Measurements from ENCODE around the gene SCN4A.
"Not testable (repeated sequence)": the region's sequence is repeated elsewhere in the genome, so short reads cannot be mapped to it uniquely, and the experiment has no call there.

Gene SCN4A

GRCh38 chr17:63915753-63916152 lies 57.0 kb downstream of the SCN4A start:
- DNase-seq (ENCODE audit: low read depth) = not testable (repeated sequence)

- DNase-seq (ENCODE audit: low read depth) = no peak
Observed at GRCh38 chr17:63914471-63914870, 58.2 kb downstream of the SCN4A start.

- no peak for DNase-seq (ENCODE audit: low read depth)
Observed at GRCh38 chr17:63911657-63912100, 61.0 kb downstream of the SCN4A start.

GRCh38 chr17:63911041-63911635 lies 61.6 kb downstream of the SCN4A start, which contains the start of gene CSHL1:
TSS of gene CSHL1 (minus strand) at chr17:63911258. CDS start at chr17:63911196, 62 bp downstream.
- DNase-seq (ENCODE audit: low read depth) = no peak

- no peak for DNase-seq (ENCODE audit: low read depth)
Observed at GRCh38 chr17:63910096-63910495, 62.6 kb downstream of the SCN4A start.

- not testable (repeated sequence) for DNase-seq (ENCODE audit: low read depth)
Observed at GRCh38 chr17:63909586-63909985, 63.1 kb downstream of the SCN4A start.

GRCh38 chr17:63907161-63907778 lies 65.4 kb downstream of the SCN4A start:
- not testable (repeated sequence) for DNase-seq (ENCODE audit: low read depth)

- DNase-seq (ENCODE audit: low read depth) = not testable (repeated sequence)
Observed at GRCh38 chr17:63904796-63905195, 67.9 kb downstream of the SCN4A start.

- DNase-seq (ENCODE audit: low read depth) = not testable (repeated sequence)
Observed at GRCh38 chr17:63903787-63904201, 68.9 kb downstream of the SCN4A start.

GRCh38 chr17:63901971-63902370 lies 70.7 kb downstream of the SCN4A start:
- DNase-seq (ENCODE audit: low read depth) = not testable (repeated sequence)

GRCh38 chr17:63898899-63899798 lies 73.6 kb downstream of the SCN4A start:
- DNase-seq (ENCODE audit: low read depth) = not testable (repeated sequence)

- DNase-seq (ENCODE audit: low read depth) = not testable (repeated sequence)
Observed at GRCh38 chr17:63896524-63897354, 76.0 kb downstream of the SCN4A start, which contains the start of gene CSH1. TSS of gene CSH1 (minus strand) at chr17:63896574. CDS start at chr17:63896511, 63 bp downstream.

- DNase-seq (ENCODE audit: low read depth) = not testable (repeated sequence)
Observed at GRCh38 chr17:63894821-63895220, 77.9 kb downstream of the SCN4A start.

- not testable (repeated sequence) for DNase-seq (ENCODE audit: low read depth)
Observed at GRCh38 chr17:63894021-63894420, 78.7 kb downstream of the SCN4A start.

GRCh38 chr17:63892316-63893037 lies 80.2 kb downstream of the SCN4A start:
- DNase-seq (ENCODE audit: low read depth) = not testable (repeated sequence)

GRCh38 chr17:63889026-63889848 lies 83.5 kb downstream of the SCN4A start:
- not testable (repeated sequence) for DNase-seq (ENCODE audit: low read depth)

Data from GM04504 (cell line).